ENCODE data around the gene SPSB4.
"Not testable (repeated sequence)": the region's sequence is repeated elsewhere in the genome, so short reads cannot be mapped to it uniquely, and the experiment has no call there.

SPSB4 gene

GRCh38 chr3:141116721-141117120 is 65.6 kb downstream of the SPSB4 start:
- no peak for DNase-seq (ENCODE audit: low read depth in 3 of 3)

- DNase-seq (ENCODE audit: low read depth in 3 of 3): not testable (repeated sequence)
Measured at GRCh38 chr3:141117982-141118381, 66.8 kb downstream of the SPSB4 start.

- no peak for DNase-seq (ENCODE audit: low read depth in 3 of 3)
Measured at GRCh38 chr3:141122455-141123030, 71.4 kb downstream of the SPSB4 start.

- no peak for DNase-seq (ENCODE audit: low read depth in 3 of 3)
Measured at GRCh38 chr3:141123677-141124410, 72.7 kb downstream of the SPSB4 start.

- DNase-seq (ENCODE audit: low read depth in 3 of 3): no peak
Measured at GRCh38 chr3:141124715-141125114, 73.6 kb downstream of the SPSB4 start.

- DNase-seq (ENCODE audit: low read depth in 3 of 3): no peak
Measured at GRCh38 chr3:141125351-141125750, 74.2 kb downstream of the SPSB4 start.

GRCh38 chr3:141126661-141127343 is 75.7 kb downstream of the SPSB4 start:
- DNase-seq (ENCODE audit: low read depth in 3 of 3): no peak

- DNase-seq (ENCODE audit: low read depth in 3 of 3): no peak
Measured at GRCh38 chr3:141127344-141128125, 76.4 kb downstream of the SPSB4 start.

GRCh38 chr3:141128126-141128777 is 77.1 kb downstream of the SPSB4 start:
- DNase-seq (ENCODE audit: low read depth in 3 of 3): no peak

- no peak for DNase-seq (ENCODE audit: low read depth in 3 of 3)
Measured at GRCh38 chr3:141129049-141129448, 77.9 kb downstream of the SPSB4 start.

GRCh38 chr3:141129541-141130011 is 78.4 kb downstream of the SPSB4 start:
- DNase-seq (ENCODE audit: low read depth in 3 of 3): no peak

GRCh38 chr3:141143517-141143916 is 92.4 kb downstream of the SPSB4 start:
- DNase-seq (ENCODE audit: low read depth in 3 of 3): no peak

- no peak for DNase-seq (ENCODE audit: low read depth in 3 of 3)
Measured at GRCh38 chr3:141146979-141147470, 95.9 kb downstream of the SPSB4 start.

GRCh38 chr3:141147657-141148056 is 96.5 kb downstream of the SPSB4 start:
- DNase-seq (ENCODE audit: low read depth in 3 of 3): no peak

GRCh38 chr3:141148169-141148568 is 97.0 kb downstream of the SPSB4 start:
- DNase-seq (ENCODE audit: low read depth in 3 of 3): no peak

- DNase-seq (ENCODE audit: low read depth in 3 of 3): no peak
Measured at GRCh38 chr3:141148770-141149169, 97.6 kb downstream of the SPSB4 start.

GRCh38 chr3:141150081-141150830 is 99.1 kb downstream of the SPSB4 start:
- no peak for DNase-seq (ENCODE audit: low read depth in 3 of 3)

GRCh38 chr3:141150931-141151330 is 99.8 kb downstream of the SPSB4 start:
- no peak for DNase-seq (ENCODE audit: low read depth in 3 of 3)

- DNase-seq (ENCODE audit: low read depth in 3 of 3): no peak
Measured at GRCh38 chr3:141151439-141151838, 100.3 kb downstream of the SPSB4 start.

- no peak for DNase-seq (ENCODE audit: low read depth in 3 of 3)
Measured at GRCh38 chr3:141152130-141152529, 101.0 kb downstream of the SPSB4 start.
